Mesothelial cell of epicardium (in vitro differentiated cells): ENCODE data around the gene RBM33. TPM values are rescaled to one million over a fixed set of nuclear protein-coding genes. Genes with fewer than 3 reads are reported as not detected.
"Not testable (repeated sequence)": the region's sequence is repeated elsewhere in the genome, so short reads cannot be mapped to it uniquely, and the experiment has no call there.

ENCODE experiments used
- DNase-seq, 2 experiments: peaks; one replicate each; pipeline ENCODE4 v3.0.0; 2021; ENCODE audit warnings: low spot score in 2 of 2; ENCODE audit not compliant: unreplicated experiment in 2 of 2
- H3K27ac Mint-ChIP-seq: 2 replicates; pipeline ENCODE4 v1.8.0; 2021; ENCODE audit warnings: mixed read lengths
- H3K27me3 Mint-ChIP-seq: 2 replicates; pipeline ENCODE4 v1.8.0; 2021; ENCODE audit warnings: low read depth, mixed read lengths
- H3K36me3 Mint-ChIP-seq: 2 replicates; pipeline ENCODE4 v1.8.0; 2021; ENCODE audit warnings: mixed read lengths
- H3K4me1 Mint-ChIP-seq: 2 replicates; pipeline ENCODE4 v1.8.0; 2021; ENCODE audit warnings: mixed read lengths
- H3K4me3 Mint-ChIP-seq: 2 replicates; pipeline ENCODE4 v1.8.0; 2021; ENCODE audit warnings: mild to moderate bottlenecking, moderate library complexity, mixed read lengths
- H3K9me3 Mint-ChIP-seq: 2 replicates; pipeline ENCODE4 v1.8.0; 2021; ENCODE audit warnings: mixed read lengths
- total RNA-seq: library from RNA; stranded (reverse); gene quantifications from 3 replicates; pipeline ENCODE4 v1.2.1, GENCODE V29; 2021
- TF ChIP-seq, protein P1 (sequence below): fragments of 200-600 bp; sonication (generic); IDR thresholded peaks from one replicate; pipeline ENCODE4 v1.5.0; 2021; ENCODE audit warnings: antibody characterized with exemption; ENCODE audit not compliant: unreplicated experiment

RBM33 gene
- total RNA-seq, 1 donor from 2014 or later = 83.4 TPM

DNA sequence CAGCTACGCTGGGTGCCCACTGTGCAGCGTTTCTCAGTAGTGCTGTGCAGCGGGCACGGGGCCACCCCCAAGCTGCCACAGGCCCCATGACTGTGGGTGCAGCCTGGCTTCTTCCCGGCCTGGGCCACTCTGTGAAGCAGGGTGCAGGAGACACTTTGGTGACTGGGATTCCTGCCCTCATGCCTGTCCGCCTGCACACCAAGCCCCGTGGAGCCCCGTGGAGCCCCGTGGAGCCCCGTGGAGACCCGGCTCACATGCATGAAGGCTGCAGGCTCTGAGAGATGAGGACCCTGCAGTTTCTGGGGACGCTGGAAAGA lies 171.7 kb downstream of the RBM33 start:
- no peak overlapping the region for H3K27ac Mint-ChIP-seq
- no peak for DNase-seq
- peaks cover 93% of the 10 kb centered on the region for H3K27me3 Mint-ChIP-seq
- no peak overlapping the region for H3K4me3 Mint-ChIP-seq
- peaks cover 1% of the 10 kb centered on the region for H3K36me3 Mint-ChIP-seq
- H3K4me1 Mint-ChIP-seq = peaks cover 11% of the 10 kb centered on the region
- no peaks in the 10 kb centered on the region for H3K9me3 Mint-ChIP-seq
- TF ChIP-seq, protein P1, sequence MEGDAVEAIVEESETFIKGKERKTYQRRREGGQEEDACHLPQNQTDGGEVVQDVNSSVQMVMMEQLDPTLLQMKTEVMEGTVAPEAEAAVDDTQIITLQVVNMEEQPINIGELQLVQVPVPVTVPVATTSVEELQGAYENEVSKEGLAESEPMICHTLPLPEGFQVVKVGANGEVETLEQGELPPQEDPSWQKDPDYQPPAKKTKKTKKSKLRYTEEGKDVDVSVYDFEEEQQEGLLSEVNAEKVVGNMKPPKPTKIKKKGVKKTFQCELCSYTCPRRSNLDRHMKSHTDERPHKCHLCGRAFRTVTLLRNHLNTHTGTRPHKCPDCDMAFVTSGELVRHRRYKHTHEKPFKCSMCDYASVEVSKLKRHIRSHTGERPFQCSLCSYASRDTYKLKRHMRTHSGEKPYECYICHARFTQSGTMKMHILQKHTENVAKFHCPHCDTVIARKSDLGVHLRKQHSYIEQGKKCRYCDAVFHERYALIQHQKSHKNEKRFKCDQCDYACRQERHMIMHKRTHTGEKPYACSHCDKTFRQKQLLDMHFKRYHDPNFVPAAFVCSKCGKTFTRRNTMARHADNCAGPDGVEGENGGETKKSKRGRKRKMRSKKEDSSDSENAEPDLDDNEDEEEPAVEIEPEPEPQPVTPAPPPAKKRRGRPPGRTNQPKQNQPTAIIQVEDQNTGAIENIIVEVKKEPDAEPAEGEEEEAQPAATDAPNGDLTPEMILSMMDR = no peak

DNA sequence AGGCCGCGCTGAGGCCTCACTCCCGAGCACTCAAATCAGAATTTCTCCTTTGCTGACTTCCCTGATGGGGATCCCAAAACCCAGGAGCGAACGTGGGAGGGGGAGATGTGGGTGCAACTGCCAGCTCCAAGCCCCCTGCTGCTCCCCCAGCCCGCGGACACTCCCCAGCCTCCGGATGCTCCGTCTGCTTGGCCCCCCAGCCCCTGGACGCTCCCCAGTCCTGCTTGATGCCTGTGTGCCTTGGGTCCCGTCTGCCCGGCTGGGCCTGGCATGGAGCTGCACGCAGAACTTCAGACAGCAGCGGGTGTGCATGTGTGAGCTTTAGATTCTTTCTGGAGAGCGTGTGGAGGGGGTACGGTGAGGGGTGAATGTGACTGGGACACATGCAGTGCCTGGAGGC lies 172.5 kb downstream of the RBM33 start:
- no peak for DNase-seq
- Mint-ChIP-seq H3K4me3 (no peak overlapping the region), H3K36me3 (peaks cover 1% of the 10 kb centered on the region), H3K27me3 (peaks cover 93% of the 10 kb centered on the region), H3K4me1 (peaks cover 6% of the 10 kb centered on the region), H3K9me3 (no peaks in the 10 kb centered on the region), H3K27ac (no peak overlapping the region)
- TF ChIP-seq, protein P1 = no peak

DNA sequence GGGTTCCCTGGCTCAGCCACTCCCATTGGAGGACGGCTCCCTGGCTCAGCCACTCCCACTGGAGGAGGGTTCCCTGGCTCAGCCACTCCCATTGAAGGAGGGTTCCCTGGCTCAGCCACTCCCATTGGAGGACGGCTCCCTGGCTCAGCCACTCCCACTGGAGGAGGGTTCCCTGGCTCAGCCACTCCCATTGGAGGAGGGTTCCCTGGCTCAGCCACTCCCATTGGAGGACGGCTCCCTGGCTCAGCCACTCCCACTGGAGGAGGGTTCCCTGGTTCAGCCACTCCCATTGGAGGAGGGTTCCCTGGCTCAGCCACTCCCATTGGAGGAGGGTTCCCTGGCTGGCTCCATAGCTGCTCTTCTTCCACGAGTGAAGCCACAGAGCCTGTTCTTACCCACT lies 173.1 kb downstream of the RBM33 start:
- not testable (repeated sequence) for H3K36me3 Mint-ChIP-seq, H3K27ac Mint-ChIP-seq, H3K9me3 Mint-ChIP-seq, H3K4me1 Mint-ChIP-seq, H3K4me3 Mint-ChIP-seq, DNase-seq
- peaks cover 93% of the 10 kb centered on the region for H3K27me3 Mint-ChIP-seq

DNA sequence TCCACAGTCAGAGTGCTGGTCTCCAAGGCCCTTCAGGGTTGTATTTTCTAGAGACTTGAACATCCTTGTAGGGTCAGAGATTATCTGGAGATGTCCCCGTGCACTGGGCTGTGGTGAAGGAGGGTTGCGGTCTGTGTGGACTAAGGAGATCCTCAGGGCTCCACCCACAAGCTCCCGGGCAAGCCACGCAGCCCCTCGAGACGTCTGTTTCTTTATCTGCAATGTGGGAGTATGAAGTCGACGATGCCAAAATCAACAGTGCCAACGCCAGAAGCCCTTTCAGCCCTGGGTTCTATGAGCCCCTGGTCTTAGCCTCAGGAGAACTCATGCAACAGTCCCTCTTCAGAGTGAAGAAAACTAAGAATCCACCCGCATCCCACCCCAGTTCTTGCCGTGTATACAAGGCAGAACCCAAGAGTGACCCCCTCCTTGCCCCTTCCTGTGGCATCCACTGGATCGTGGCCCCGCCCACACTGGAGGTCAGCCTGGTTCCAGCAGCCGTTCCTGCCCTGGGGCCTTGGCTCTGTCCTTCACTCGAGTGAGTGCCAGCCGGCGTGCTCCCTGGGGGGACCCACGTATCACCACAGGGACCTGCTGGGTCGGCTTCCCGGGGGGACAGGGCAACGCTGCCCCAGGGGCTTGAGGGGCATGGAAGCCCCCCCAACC lies 173.8 kb downstream of the RBM33 start:
- Mint-ChIP-seq H3K4me1 (no peaks in the 10 kb centered on the region), H3K27ac (no peak overlapping the region), H3K36me3 (no peaks in the 10 kb centered on the region), H3K9me3 (no peaks in the 10 kb centered on the region), H3K27me3 (peaks cover 93% of the 10 kb centered on the region), H3K4me3 (no peak overlapping the region)
- DNase-seq = no peak
- TF ChIP-seq, protein P1 = no peak

DNA sequence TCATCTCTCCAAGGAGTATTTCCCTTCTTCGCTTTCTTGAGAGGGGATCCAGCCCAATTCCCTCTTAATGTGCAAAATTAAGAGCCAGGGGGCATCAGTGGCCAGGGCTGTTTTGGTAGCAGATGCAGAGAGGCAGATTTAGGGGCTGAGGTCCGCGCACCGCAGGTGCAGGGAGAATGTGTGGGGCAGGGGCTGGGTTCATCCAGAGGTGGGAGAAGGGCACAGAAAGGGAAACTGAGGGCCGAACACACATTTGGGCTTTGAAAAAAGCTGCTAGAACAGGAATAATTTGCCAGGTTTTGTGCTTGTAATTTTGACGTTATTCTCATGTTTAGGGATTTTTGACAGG lies 174.3 kb downstream of the RBM33 start:
- no peaks in the 10 kb centered on the region for H3K9me3 Mint-ChIP-seq
- H3K4me3 Mint-ChIP-seq = no peak overlapping the region
- DNase-seq = no peak
- no peak overlapping the region for H3K27ac Mint-ChIP-seq
- no peaks in the 10 kb centered on the region for H3K36me3 Mint-ChIP-seq
- H3K27me3 Mint-ChIP-seq = peaks cover 93% of the 10 kb centered on the region
- no peaks in the 10 kb centered on the region for H3K4me1 Mint-ChIP-seq
- TF ChIP-seq, protein P1 = no peak

DNA sequence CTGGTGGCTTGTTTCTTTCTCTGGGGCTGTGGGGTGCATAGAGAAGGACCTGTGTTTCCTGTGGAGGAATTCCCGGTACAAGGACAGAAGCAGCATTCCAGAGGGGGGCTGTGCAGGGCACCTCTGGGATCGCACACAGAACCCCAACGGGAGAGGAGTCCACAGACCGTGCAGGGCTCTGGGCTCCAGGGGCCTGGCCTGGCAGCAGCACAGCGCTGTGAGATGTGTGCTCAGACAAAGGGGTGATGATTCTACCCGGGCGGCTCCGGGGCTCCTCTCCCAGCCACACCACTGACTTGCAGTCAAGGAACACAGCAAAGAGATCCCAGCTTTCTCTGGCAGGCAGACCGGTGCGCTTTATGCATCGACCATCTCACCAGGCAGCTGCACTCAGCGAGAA lies 174.7 kb downstream of the RBM33 start:
- no peaks in the 10 kb centered on the region for H3K9me3 Mint-ChIP-seq
- no peaks in the 10 kb centered on the region for H3K4me1 Mint-ChIP-seq
- H3K27ac Mint-ChIP-seq = no peak overlapping the region
- H3K4me3 Mint-ChIP-seq = no peak overlapping the region
- no peak for DNase-seq
- no peaks in the 10 kb centered on the region for H3K36me3 Mint-ChIP-seq
- H3K27me3 Mint-ChIP-seq = peaks cover 92% of the 10 kb centered on the region
- TF ChIP-seq, protein P1 = no peak
